Spleen (tissue), 7 donors: ENCODE results near the gene SEC23A.

ENCODE experiments used
- CTCF ChIP-seq, 11 experiments: fragments of 200-600 bp in 7 of 11; fragments of 450-650 bp in 4 of 11; sonication (generic) in 4 of 11; IDR thresholded peaks in 8 of 11; conservative IDR thresholded peaks in 3 of 11; 1 replicate in 7 of 11; 2 replicates in 4 of 11; pipeline versions ENCODE4 v1.4.0 to v1.8.0; 2016 to 2021; ENCODE audit warnings: antibody characterized with exemption in 11 of 11, inconsistent platforms in 4 of 11, mild to moderate bottlenecking in 1 of 11
- POLR2AphosphoS5 ChIP-seq, 3 donors: sonication (generic); formaldehyde crosslinking; IDR thresholded peaks; one replicate each; pipeline ENCODE4 v1.5.1; 2017; ENCODE audit warnings: antibody characterized with exemption in 3 of 3
- donor health status: DM: no; HTN: no; CAD: no; lungs with moderate emphysema.
- donor health status: DM: no; HTN: no; CAD: no.
- donor health status: DM: no; HTN: no; CAD: no.

- no peak for TF ChIP-seq CTCF (IDR thresholded peaks at IDR 0.05 in 8 of 11, conservative IDR thresholded peaks at IDR 0.05 in 3 of 11)
- TF ChIP-seq POLR2AphosphoS5 (IDR thresholded peaks at IDR 0.05), result peak; percentile 83 to 89 (median 85)
Observed at GRCh38 chr14:39114073-39114838, 11.2 kb upstream of the SEC23A start, which contains the start of gene GEMIN2.
